ENCODE data around the gene GPR84. TPM values are rescaled to one million over a fixed set of nuclear protein-coding genes. Genes with fewer than 3 reads are reported as not detected.

GPR84 gene
- total and polyA plus RNA-seq, 2 of the 13 experiments (the other 11 are each of a cell fraction or from before 2014, with no cell fraction given), result not detected

- TF ChIP-seq GLI4 (CRISPR knock-in tag; IDR thresholded peaks at IDR 0.05; ENCODE audit: borderline replicate concordance) (no peak), STAT5B (CRISPR knock-in tag; IDR thresholded peaks at IDR 0.05) (no peak), ZNF580 (CRISPR knock-in tag; IDR thresholded peaks at IDR 0.05; ENCODE audit: borderline replicate concordance, low read depth) (0 out of 2 replicates have a peak, but pooled peaks have one; percentile 29), PLSCR1 (CRISPR knock-in tag; IDR thresholded peaks at IDR 0.05; ENCODE audit: borderline replicate concordance) (no peak), XRCC5 (optimal IDR thresholded peaks at IDR 0.05; ENCODE audit: low read length) (peak; percentile 77), ZNF614 (CRISPR knock-in tag; IDR thresholded peaks at IDR 0.05; ENCODE audit: borderline replicate concordance) (no peak), ZNF3 (CRISPR knock-in tag; IDR thresholded peaks at IDR 0.05) (no peak), HNRNPLL (IDR thresholded peaks at IDR 0.05; ENCODE audit: low read depth, low read length, poor library complexity, severe bottlenecking) (no peak), NR2F6 (IDR thresholded peaks at IDR 0.05) (no peak), NR2F6 (CRISPR knock-in tag; IDR thresholded peaks at IDR 0.05) (0 out of 2 replicates have a peak, but pooled peaks have one; percentile 9), ZNF772 (CRISPR knock-in tag; IDR thresholded peaks at IDR 0.05) (no peak), ZNF768 (CRISPR knock-in tag; IDR thresholded peaks at IDR 0.05) (no peak), TAF15 (IDR thresholded peaks at IDR 0.05; ENCODE audit: low read depth, low read length, poor library complexity, severe bottlenecking) (no peak), HMG20B (CRISPR knock-in tag; conservative IDR thresholded peaks at IDR 0.05) (no peak), ELF3 (CRISPR knock-in tag; IDR thresholded peaks at IDR 0.05) (peak; percentile 40; the same call in 1 of the 2 replicates), KMT2B (CRISPR knock-in tag; IDR thresholded peaks at IDR 0.05) (no peak), ZFX (CRISPR knock-in tag; IDR thresholded peaks at IDR 0.05; ENCODE audit: low read depth) (no peak), PHB2 (IDR thresholded peaks at IDR 0.05; ENCODE audit: partially characterized antibody) (no peak), SOX13 (IDR thresholded peaks at IDR 0.05) (no peak), SOX13 (CRISPR knock-in tag; conservative IDR thresholded peaks at IDR 0.05 in 1 of 2, IDR thresholded peaks at IDR 0.05 in 1 of 2) (no peak), SNAPC5 (CRISPR knock-in tag; IDR thresholded peaks at IDR 0.05; ENCODE audit: borderline replicate concordance) (no peak), ZNF230 (CRISPR knock-in tag; IDR thresholded peaks at IDR 0.05) (no peak), NFKB2 (CRISPR knock-in tag; IDR thresholded peaks at IDR 0.05; ENCODE audit: borderline replicate concordance) (no peak), ZNF724P (CRISPR knock-in tag; IDR thresholded peaks at IDR 0.05; ENCODE audit: borderline replicate concordance) (no peak), DRAP1 (CRISPR knock-in tag; IDR thresholded peaks at IDR 0.05) (no peak), KMT2A (CRISPR knock-in tag; IDR thresholded peaks at IDR 0.05) (no peak), THAP11 (CRISPR knock-in tag; IDR thresholded peaks at IDR 0.05) (0 out of 2 replicates have a peak, but pooled peaks have one; percentile 29), ZNF276 (CRISPR knock-in tag; IDR thresholded peaks at IDR 0.05; ENCODE audit: low read depth) (no peak), SAFB2 (CRISPR knock-in tag; IDR thresholded peaks at IDR 0.05; ENCODE audit: borderline replicate concordance, low read depth) (no peak)
Observed at GRCh38 chr12:54368709-54369596, 4.7 kb upstream of the GPR84 start (continued).
